ENCODE data around the gene HEATR1.
"Not testable (repeated sequence)": the region's sequence is repeated elsewhere in the genome, so short reads cannot be mapped to it uniquely, and the experiment has no call there.

Gene HEATR1

DNA sequence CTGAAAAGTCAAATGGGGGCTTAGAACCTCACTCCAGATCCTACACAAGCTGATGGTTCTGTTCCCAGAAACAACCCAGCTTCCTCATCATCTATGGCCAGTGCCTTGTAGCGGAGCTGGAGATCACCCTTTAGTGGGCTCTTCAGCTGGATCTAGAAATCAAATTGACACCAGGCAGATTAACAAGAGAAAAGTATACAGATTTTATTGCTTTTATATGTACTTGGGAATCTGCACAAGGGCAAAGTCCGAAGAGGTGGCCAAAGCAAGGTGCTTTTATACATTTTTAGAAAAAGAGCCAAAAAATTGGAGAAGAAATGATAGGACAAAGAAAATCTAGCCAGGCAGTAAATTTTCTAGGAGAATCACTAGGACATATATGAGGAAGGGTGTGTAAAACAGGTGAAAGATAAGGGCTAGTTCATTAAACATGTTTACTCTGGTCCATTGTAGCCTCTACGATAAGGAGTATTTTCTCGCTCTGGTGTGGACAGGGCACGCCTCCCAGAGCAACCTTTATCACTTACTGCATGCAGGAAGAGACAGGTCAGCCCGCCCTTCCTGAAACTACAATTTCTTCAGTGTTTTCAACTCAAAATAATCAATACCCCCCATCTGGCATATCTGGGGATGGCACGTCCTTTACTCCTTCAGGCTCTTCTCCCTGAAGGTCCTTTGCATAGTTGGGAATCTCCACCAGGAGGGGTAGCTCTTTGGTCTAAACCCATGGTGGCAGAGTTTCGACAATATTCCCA lies 94.5 kb downstream of the HEATR1 start:
- no peak for DNase-seq (ENCODE audit: low read depth)

DNA sequence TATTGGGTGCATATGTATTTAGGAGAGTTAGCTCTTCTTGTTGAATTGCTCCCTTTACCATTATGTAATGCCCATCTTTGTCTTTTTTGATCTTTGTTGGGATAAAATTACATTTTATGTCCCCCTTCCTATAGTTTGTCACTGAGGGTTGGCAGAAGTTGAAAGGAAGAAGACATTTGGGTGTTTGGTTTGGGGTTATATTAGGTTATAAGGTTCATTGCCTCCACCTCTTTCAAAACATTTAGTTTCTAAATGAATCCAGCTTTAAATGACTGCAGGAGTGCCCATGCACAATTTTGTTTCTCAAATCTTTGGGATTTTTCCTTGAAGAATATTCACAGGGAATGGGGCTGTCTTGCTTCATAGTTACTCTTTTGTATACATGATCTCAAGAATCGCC lies 95.1 kb downstream of the HEATR1 start:
- DNase-seq (ENCODE audit: low read depth), result no peak

DNA sequence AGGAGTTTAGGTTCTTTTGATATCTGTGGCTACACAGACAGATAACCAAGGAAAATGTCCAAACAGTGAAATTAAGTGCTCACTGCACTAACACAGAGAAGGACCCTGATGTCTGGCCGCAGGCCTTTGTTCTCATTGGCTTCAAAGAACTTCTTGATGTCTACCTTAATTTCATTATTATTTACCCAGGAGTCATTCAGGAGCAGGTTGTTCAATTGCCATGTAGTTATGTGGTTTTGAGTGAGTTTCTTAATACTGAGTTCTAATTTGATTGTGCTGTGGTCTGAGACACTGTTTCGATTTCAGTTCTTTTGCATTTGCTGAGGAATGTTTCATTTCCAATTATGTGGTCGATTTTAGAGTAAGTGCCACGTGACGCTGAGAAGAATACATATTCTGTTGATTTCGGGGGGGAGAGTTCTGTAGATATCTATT lies 95.7 kb downstream of the HEATR1 start:
- DNase-seq (ENCODE audit: low read depth), result no peak

DNA sequence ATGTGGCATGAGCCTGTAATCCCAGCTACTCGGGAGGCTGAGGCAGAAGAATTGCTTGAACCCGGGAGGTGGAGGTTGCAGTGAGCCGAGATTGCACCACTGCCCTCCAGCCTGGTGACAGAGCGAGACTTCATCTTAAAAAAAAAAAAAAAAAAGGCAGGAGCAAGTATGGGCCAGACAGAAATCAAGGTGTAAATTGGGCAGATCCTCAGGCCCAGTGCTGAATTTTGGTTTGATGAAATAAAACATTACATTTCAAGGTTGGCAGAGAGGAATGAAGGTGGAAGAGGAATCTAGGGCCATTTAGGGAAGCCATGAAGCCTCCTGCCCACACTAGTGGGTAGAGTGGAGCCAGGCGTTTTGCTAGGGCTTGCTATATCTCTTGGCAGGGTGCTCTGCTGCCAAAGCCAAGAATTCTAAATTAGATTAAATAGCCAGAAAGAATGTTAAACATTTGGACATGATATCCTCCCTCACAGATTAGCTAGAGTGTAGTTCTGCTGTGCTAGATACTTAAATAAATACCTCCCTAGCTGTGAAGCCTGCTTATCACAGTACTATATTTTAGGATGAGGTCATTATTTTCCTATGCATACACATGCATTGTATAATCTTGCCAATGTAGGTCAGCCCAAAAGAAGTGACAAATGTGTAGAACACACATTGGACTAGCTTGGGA lies 97.2 kb downstream of the HEATR1 start:
- DNase-seq (ENCODE audit: low read depth), result peak; percentile 37

DNA sequence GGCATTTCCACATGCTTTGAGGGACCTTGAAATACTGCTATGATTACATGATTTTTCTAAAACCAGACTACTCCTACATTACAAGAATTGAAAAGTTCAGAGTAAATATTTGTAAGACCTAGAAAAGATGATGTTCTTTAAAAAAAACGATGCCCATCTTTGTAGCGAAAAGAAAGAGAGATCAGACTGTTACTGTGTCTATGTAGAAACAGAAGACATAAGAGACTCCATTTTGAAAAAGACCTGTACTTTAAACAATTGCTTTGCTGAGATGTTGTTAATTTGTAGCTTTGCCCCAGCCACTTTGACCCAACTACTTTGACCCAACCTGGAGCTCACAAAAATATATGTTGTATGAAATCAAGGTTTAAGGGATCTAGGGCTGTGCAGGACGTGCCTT lies 100.0 kb downstream of the HEATR1 start:
- DNase-seq (ENCODE audit: low read depth), result not testable (repeated sequence)

DNA sequence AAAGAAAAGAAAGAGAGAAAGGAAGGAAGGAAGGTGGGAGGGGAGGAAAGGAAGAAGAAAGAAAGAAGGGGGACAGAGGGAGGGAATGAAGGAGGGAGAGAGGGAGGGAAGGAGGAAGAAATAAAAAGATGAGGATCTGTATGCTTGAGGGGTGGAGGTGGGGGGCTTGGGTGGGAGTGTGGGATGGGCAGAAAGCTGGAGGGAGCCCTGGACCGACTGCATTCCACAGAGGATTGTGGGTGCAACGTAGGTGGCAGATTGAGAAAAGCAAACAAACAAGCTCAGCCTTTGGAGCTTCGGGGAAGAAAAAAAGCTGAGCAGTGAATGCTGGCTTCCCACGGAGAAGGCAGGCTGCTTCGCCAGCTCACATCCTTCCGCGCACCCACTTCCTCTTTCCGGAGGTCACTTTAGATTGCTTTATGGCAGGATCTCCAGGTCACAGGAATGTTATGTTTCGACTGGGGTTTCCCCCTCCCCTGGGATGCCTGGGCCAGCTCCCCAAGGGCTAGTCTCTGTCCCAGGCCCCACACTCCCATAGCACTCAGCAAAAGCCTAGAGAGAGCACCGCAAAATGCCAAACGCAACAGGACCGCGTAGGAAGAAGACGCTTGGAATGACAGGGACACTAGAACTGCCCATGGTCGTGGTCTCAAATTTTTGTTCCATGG lies 101.2 kb downstream of the HEATR1 start:
- peak; percentile 60 for DNase-seq (ENCODE audit: low read depth)

DNA sequence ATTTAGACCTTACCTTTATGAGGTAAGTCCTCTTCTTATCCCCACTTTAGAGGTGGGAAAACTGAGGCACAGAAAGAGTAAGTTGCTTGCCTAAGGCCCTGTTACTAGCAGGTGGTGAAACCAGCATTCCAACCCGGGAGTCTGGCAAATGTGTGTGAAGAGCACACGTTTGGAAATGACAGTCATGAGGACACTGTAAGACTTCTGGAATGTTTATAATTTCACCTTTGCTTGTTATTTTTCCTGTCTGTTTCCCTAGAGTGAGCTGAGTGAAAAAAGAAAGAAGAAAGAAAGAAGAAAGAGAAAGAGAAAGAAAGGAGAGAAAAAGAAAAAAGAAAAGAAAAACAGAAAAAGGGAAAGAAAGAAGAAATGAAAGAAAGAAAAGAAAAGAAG lies 101.7 kb downstream of the HEATR1 start:
- peak; percentile 40 for DNase-seq (ENCODE audit: low read depth)

DNA sequence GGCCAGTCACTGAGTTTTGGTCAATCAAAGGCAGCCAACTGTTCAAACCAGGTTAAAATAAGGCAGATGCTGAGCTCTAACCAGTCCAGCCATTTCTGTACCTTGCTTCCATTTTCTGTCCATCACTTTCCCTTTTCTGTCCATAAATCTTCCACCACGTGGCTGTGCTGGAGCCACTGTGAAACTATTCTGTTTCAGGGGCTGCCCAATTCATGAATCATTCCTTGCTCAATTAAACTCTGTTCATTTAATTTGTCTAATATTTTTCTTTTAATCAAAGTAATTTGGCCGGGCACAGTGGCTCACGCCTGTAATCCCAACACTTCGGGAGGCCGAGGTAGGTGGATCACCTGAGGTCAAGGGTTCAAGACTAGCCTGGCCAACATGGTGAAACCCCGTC lies 103.2 kb downstream of the HEATR1 start:
- DNase-seq (ENCODE audit: low read depth), result no peak

All from fibroblast of gingiva (primary cell).